HepG2 (cell line): Measurements from ENCODE around the gene WDR35. TPM values are rescaled to one million over a fixed set of nuclear protein-coding genes. Genes with fewer than 3 reads are reported as not detected.

ENCODE experiments used
- ARNT ChIP-seq: fragments of 450-650 bp; IDR thresholded peaks from 2 replicates; pipeline ENCODE4 v1.6.1; 2017
- BRD4 ChIP-seq: sonication (generic); formaldehyde crosslinking; IDR thresholded peaks from 2 replicates; pipeline ENCODE4 v1.4.0; 2020; ENCODE audit warnings: missing genetic modification reagents
- CEBPB ChIP-seq: IDR thresholded peaks from 2 replicates; pipeline ENCODE4 v1.6.1; 2011; ENCODE audit warnings: low read depth, low read length, improper control_type of control experiment, borderline replicate concordance
- CHD4 ChIP-seq: fragments of 200-600 bp; sonication (generic); IDR thresholded peaks from 2 replicates; pipeline ENCODE4 v1.7.0; 2017; ENCODE audit warnings: mild to moderate bottlenecking, low read length, borderline replicate concordance
- GMEB1 ChIP-seq: sonication (generic); formaldehyde crosslinking; IDR thresholded peaks from 2 replicates; pipeline ENCODE4 v1.5.1; 2020; ENCODE audit warnings: missing genetic modification reagents, mild to moderate bottlenecking, borderline replicate concordance
- KLF15 ChIP-seq: sonication (generic); formaldehyde crosslinking; IDR thresholded peaks from 2 replicates; pipeline ENCODE4 v1.8.1; 2023; ENCODE audit warnings: borderline replicate concordance, mild to moderate bottlenecking, inconsistent platforms, missing genetic modification reagents, mixed read lengths
- MAX ChIP-seq: IDR thresholded peaks from 2 replicates; pipeline ENCODE4 v1.6.1; 2012; ENCODE audit warnings: inconsistent platforms
- NFKB2 ChIP-seq: sonication (generic); formaldehyde crosslinking; IDR thresholded peaks from 2 replicates; pipeline ENCODE4 v1.4.0; 2020; ENCODE audit warnings: missing genetic modification reagents, borderline replicate concordance
- NFRKB ChIP-seq: fragments of 450-650 bp; IDR thresholded peaks from 2 replicates; pipeline ENCODE4 v1.6.1; 2017
- POLR2A ChIP-seq, 2 experiments: IDR thresholded peaks; 2 replicates each; pipeline ENCODE4 v1.6.1; 2011; ENCODE audit warnings: low read depth in 2 of 2, low read length in 2 of 2, mild to moderate bottlenecking in 1 of 2, moderate library complexity in 1 of 2; ENCODE audit not compliant: insufficient read depth in 1 of 2
- TBX2 ChIP-seq: sonication (generic); formaldehyde crosslinking; IDR thresholded peaks from 2 replicates; pipeline ENCODE4 v1.5.0; 2020; ENCODE audit warnings: missing genetic modification reagents, mild to moderate bottlenecking, borderline replicate concordance
- UBTF ChIP-seq: sonication (generic); formaldehyde crosslinking; IDR thresholded peaks from 2 replicates; pipeline ENCODE4 v1.4.0; 2020; ENCODE audit warnings: mild to moderate bottlenecking, missing genetic modification reagents
- ZKSCAN8 ChIP-seq: IDR thresholded peaks from 2 replicates; pipeline ENCODE4 v1.6.1; 2016; ENCODE audit warnings: borderline replicate concordance, missing genetic modification reagents, missing compliant biosample characterization
- ZMYM2 ChIP-seq: sonication (generic); formaldehyde crosslinking; IDR thresholded peaks from 2 replicates; pipeline ENCODE4 v1.8.0; 2022; ENCODE audit warnings: mild to moderate bottlenecking, missing genetic modification reagents
- ZNF318 ChIP-seq: sonication (generic); formaldehyde crosslinking; IDR thresholded peaks from 2 replicates; pipeline ENCODE4 v1.4.0; 2020; ENCODE audit warnings: mild to moderate bottlenecking, missing genetic modification reagents
- ZNF333 ChIP-seq: sonication (generic); formaldehyde crosslinking; IDR thresholded peaks from 2 replicates; pipeline ENCODE4 v1.4.0; 2020; ENCODE audit warnings: mild to moderate bottlenecking, missing genetic modification reagents, borderline replicate concordance
- ZNF446 ChIP-seq: sonication (generic); formaldehyde crosslinking; IDR thresholded peaks from 2 replicates; pipeline ENCODE4 v1.5.0; 2020; ENCODE audit warnings: mild to moderate bottlenecking, missing genetic modification reagents
- ZNF567 ChIP-seq: sonication (generic); formaldehyde crosslinking; IDR thresholded peaks from 2 replicates; pipeline ENCODE4 v1.8.1; 2023; ENCODE audit warnings: mild to moderate bottlenecking, missing genetic modification reagents, borderline replicate concordance
- polyA plus RNA-seq, 8 experiments: library from polyadenylated mRNA; depleted of rRNA in 3 of 8; stranded (reverse) in 7 of 8; unstranded in 1 of 8; fragments of >200 nt; fragmentation: Illumina TruSeq in 4 of 8; extraction: Trizol in 4 of 8; gene quantifications; 2 replicates each; pipeline versions ENCODE4 v1.2.1 to v1.2.3, GENCODE V29; 2011 to 2016; ENCODE audit warnings: low read depth in 4 of 8, missing spikeins in 1 of 8, mixed read lengths in 1 of 8; ENCODE audit not compliant: insufficient read depth in 1 of 8
- total RNA-seq, 5 experiments: library from RNA; depleted of rRNA; stranded (reverse); fragments of >200 nt; fragmentation: Illumina TruSeq; extraction: Trizol; gene quantifications; 2 replicates each; pipeline ENCODE4 v1.2.3, GENCODE V29; 2016; ENCODE audit warnings: low read depth in 1 of 5

Gene WDR35
- total and polyA plus RNA-seq, 2 of the 13 experiments (the other 11 are each of a cell fraction or from before 2014, with no cell fraction given): 11.1 to 19.6 TPM

- no peak for TF ChIP-seq ZNF318 (CRISPR knock-in tag)
- no peak; the same call in 1 of the 2 replicates for TF ChIP-seq TBX2 (CRISPR knock-in tag)
- TF ChIP-seq GMEB1 (CRISPR knock-in tag): no peak
- TF ChIP-seq ZNF333 (CRISPR knock-in tag): no peak
- TF ChIP-seq NFRKB: no peak
- TF ChIP-seq CEBPB: no peak
- no peak for TF ChIP-seq KLF15
- no peak for TF ChIP-seq ZKSCAN8 (CRISPR knock-in tag)
- peak; percentile 43; the same call in 1 of the 2 replicates for TF ChIP-seq MAX
- TF ChIP-seq POLR2A (IDR thresholded peaks at IDR 0.05; ENCODE audit: insufficient read depth in 1 of 2, low read depth in 2 of 2, low read length in 2 of 2): no peak
- peak; percentile 52; the same call in 1 of the 2 replicates for TF ChIP-seq NFKB2 (CRISPR knock-in tag)
- TF ChIP-seq ZNF446 (CRISPR knock-in tag): no peak
- TF ChIP-seq ZNF567: no peak
- TF ChIP-seq UBTF: peak; percentile 35; the same call in 1 of the 2 replicates
- TF ChIP-seq ARNT: no peak
- 0 out of 2 replicates have a peak, but pooled peaks have one; percentile 22 for TF ChIP-seq BRD4 (CRISPR knock-in tag)
- 0 out of 2 replicates have a peak, but pooled peaks have one; percentile 21 for TF ChIP-seq ZMYM2 (CRISPR knock-in tag)
- TF ChIP-seq CHD4: no peak
Observed at GRCh38 chr2:20005891-20006470, 16.1 kb upstream of the WDR35 start (continued).
